GM12874 (cell line): ENCODE results near the gene RPS15A.
A peak's percentile ranks its signal among the peaks of the same experiment; 100 is the strongest.

Experiments
- CTCF ChIP-seq: IDR thresholded peaks from 2 replicates; pipeline ENCODE4 v1.5.1; 2011; ENCODE audit warnings: low read depth, mild to moderate bottlenecking, control low read depth, low read length, moderate library complexity; ENCODE audit not compliant: insufficient read depth

RPS15A gene

GRCh38 chr16:18782697-18783429 is 7.3 kb downstream of the RPS15A start:
- no peak for TF ChIP-seq CTCF

- peak; percentile 36; the same call in 1 of the 2 replicates for TF ChIP-seq CTCF
These were observed 30.3 kb downstream of the RPS15A start for GRCh38 chr16:18759598-18760520.
